OCI-LY1 (cell line): ENCODE results near the gene RERG.

Experiments used
- H2AFZ ChIP-seq: fragments of 200-600 bp; sonication (generic), shearing (Covaris generic); 2 replicates; pipeline ENCODE4 v1.6.0; 2014; ENCODE audit warnings: antibody characterized with exemption, mild to moderate bottlenecking, low read length
- H3F3A ChIP-seq: fragments of 200-600 bp; sonication (generic), shearing (Covaris generic); 2 replicates; pipeline ENCODE4 v1.6.0; 2014; ENCODE audit warnings: mild to moderate bottlenecking, antibody characterized with exemption, low read length, moderate library complexity; ENCODE audit not compliant: insufficient read depth
- H3K27ac ChIP-seq: fragments of 200-600 bp; sonication (generic); 2 replicates; pipeline ENCODE4 v1.5.1; 2014; ENCODE audit warnings: low read length, mixed run types, mild to moderate bottlenecking, low read depth; ENCODE audit not compliant: poor library complexity, severe bottlenecking
- H3K27me3 ChIP-seq: fragments of 200-600 bp; sonication (generic); 2 replicates; pipeline ENCODE4 v1.6.0; 2014; ENCODE audit warnings: antibody characterized with exemption, mild to moderate bottlenecking, low read length, moderate library complexity; ENCODE audit not compliant: insufficient read depth
- H3K36me3 ChIP-seq: fragments of 200-600 bp; sonication (generic); 2 replicates; pipeline ENCODE4 v1.6.1; 2014; ENCODE audit warnings: mild to moderate bottlenecking, antibody characterized with exemption, low read length, moderate library complexity, mixed read lengths; ENCODE audit not compliant: insufficient read depth
- H3K4me1 ChIP-seq: fragments of 200-600 bp; sonication (generic); 2 replicates; pipeline ENCODE4 v1.5.1; 2014; ENCODE audit warnings: mild to moderate bottlenecking, low read length, moderate library complexity; ENCODE audit not compliant: insufficient read depth, severe bottlenecking
- H3K4me2 ChIP-seq: fragments of 200-600 bp; sonication (generic), shearing (Covaris generic); 2 replicates; pipeline ENCODE4 v1.6.1; 2014; ENCODE audit warnings: low read length
- H3K4me3 ChIP-seq: fragments of 200-600 bp; sonication (generic); 2 replicates; pipeline ENCODE4 v1.5.1; 2014; ENCODE audit warnings: low read length, low read depth, mild to moderate bottlenecking, mixed read lengths; ENCODE audit not compliant: poor library complexity, severe bottlenecking
- H3K79me2 ChIP-seq: fragments of 200-600 bp; shearing (Covaris generic); 2 replicates; pipeline ENCODE4 v1.6.1; 2016; ENCODE audit warnings: mixed run types, low read length, mixed read lengths; ENCODE audit not compliant: insufficient read depth
- H3K9ac ChIP-seq: fragments of 200-600 bp; sonication (generic), shearing (Covaris generic); 2 replicates; pipeline ENCODE4 v1.6.1; 2014; ENCODE audit warnings: mild to moderate bottlenecking, low read length, mixed read lengths
- H3K9me2 ChIP-seq: fragments of 200-600 bp; sonication (generic), shearing (Covaris generic); 2 replicates; pipeline ENCODE4 v1.6.1; 2014; ENCODE audit warnings: low read depth, mild to moderate bottlenecking, low read length, mixed read lengths
- H3K9me3 ChIP-seq: fragments of 200-600 bp; shearing (Covaris generic); 2 replicates; pipeline ENCODE4 v1.6.1; 2014; ENCODE audit warnings: low read length, mixed read lengths
- H4K20me1 ChIP-seq: fragments of 200-600 bp; sonication (generic), shearing (Covaris generic); 2 replicates; pipeline ENCODE4 v1.6.0; 2016; ENCODE audit warnings: mild to moderate bottlenecking, low read length; ENCODE audit not compliant: insufficient read depth
- CTCF ChIP-seq: fragments of 200-600 bp; sonication (generic), shearing (Covaris generic); IDR thresholded peaks from 2 replicates; pipeline ENCODE4 v1.5.1; 2017; ENCODE audit warnings: mild to moderate bottlenecking, antibody characterized with exemption, low read length, moderate library complexity, mixed read lengths
- EZH2 ChIP-seq: fragments of 200-600 bp; sonication (generic), shearing (Covaris generic); IDR thresholded peaks from 2 replicates; pipeline ENCODE4 v1.8.0; 2017; ENCODE audit warnings: borderline replicate concordance, mixed run types, mild to moderate bottlenecking, antibody characterized with exemption, low read length, moderate library complexity, mixed read lengths

RERG gene

GRCh38 chr12:15152868-15153267 is 68.3 kb downstream of the RERG start:
- no peaks in the 10 kb centered on the region for H3F3A ChIP-seq

GRCh38 chr12:15152456-15152855 is 68.8 kb downstream of the RERG start:
- Histone ChIP-seq H3K27me3 (no peaks in the 10 kb centered on the region), H3K4me3 (no peak overlapping the region), H3K79me2 (no peaks in the 10 kb centered on the region), H2AFZ (no peak overlapping the region), H3F3A (no peaks in the 10 kb centered on the region), H3K9ac (no peak overlapping the region), H4K20me1 (no peaks in the 10 kb centered on the region), H3K4me1 (no peaks in the 10 kb centered on the region), H3K9me2 (no peaks in the 10 kb centered on the region), H3K4me2 (no peak overlapping the region), H3K27ac (no peak overlapping the region), H3K36me3 (no peaks in the 10 kb centered on the region), H3K9me3 (no peaks in the 10 kb centered on the region)
- no peak for TF ChIP-seq CTCF
- TF ChIP-seq EZH2, result no peak

More at GRCh38 chr12:15152868-15153267, 68.3 kb downstream of the RERG start:
- Histone ChIP-seq H3K4me1 (no peaks in the 10 kb centered on the region), H3K79me2 (no peaks in the 10 kb centered on the region), H3K9ac (no peak overlapping the region), H2AFZ (no peak overlapping the region), H3K4me2 (no peak overlapping the region), H3K4me3 (no peak overlapping the region), H3K9me3 (no peaks in the 10 kb centered on the region), H3K9me2 (no peaks in the 10 kb centered on the region), H3K27ac (no peak overlapping the region), H3K27me3 (no peaks in the 10 kb centered on the region), H3K36me3 (no peaks in the 10 kb centered on the region), H4K20me1 (no peaks in the 10 kb centered on the region)
- TF ChIP-seq EZH2 (no peak), CTCF (no peak)

- Histone ChIP-seq H3F3A (no peaks in the 10 kb centered on the region), H3K79me2 (no peaks in the 10 kb centered on the region), H3K27ac (no peak overlapping the region), H4K20me1 (no peaks in the 10 kb centered on the region), H3K27me3 (no peaks in the 10 kb centered on the region), H3K36me3 (no peaks in the 10 kb centered on the region), H3K4me3 (no peak overlapping the region), H2AFZ (no peak overlapping the region), H3K9me2 (no peaks in the 10 kb centered on the region), H3K9ac (no peak overlapping the region), H3K4me1 (no peaks in the 10 kb centered on the region), H3K4me2 (no peak overlapping the region), H3K9me3 (no peaks in the 10 kb centered on the region)
- peak; percentile 47; the same call in 1 of the 2 replicates for TF ChIP-seq CTCF
- TF ChIP-seq EZH2, result no peak
These were observed 69.8 kb downstream of the RERG start for GRCh38 chr12:15151161-15152091.
